ENCODE results near the gene BCS1L. TPM values are rescaled to one million over a fixed set of nuclear protein-coding genes. Genes with fewer than 3 reads are reported as not detected.
"Not testable (repeated sequence)": the region's sequence is repeated elsewhere in the genome, so short reads cannot be mapped to it uniquely, and the experiment has no call there.

Gene BCS1L
- polyA plus RNA-seq, 6 donors from 2014 or later: 16.8 to 30.2 (median 23.0) TPM

- ATAC-seq (ENCODE audit: low read depth in 2 of 2): no peak
- no peaks in the 10 kb centered on the region for H3K27me3 Mint-ChIP-seq
- peak overlapping the region; percentile 95 to 100 (median 99) for H3K4me3 Mint-ChIP-seq
- no peaks in the 10 kb centered on the region for H3K9me3 Mint-ChIP-seq
- no peak for DNase-seq
- peaks cover 3 to 7% of the 10 kb centered on the region in 2 donors for H3K36me3 Mint-ChIP-seq
- peak overlapping the region; percentile 62 to 97 (median 92) for H3K27ac Mint-ChIP-seq
- H3K4me1 Mint-ChIP-seq: peaks cover 19 to 28% (median 21%) of the 10 kb centered on the region in 3 donors
These were observed 11.7 kb downstream of the BCS1L start for GRCh38 chr2:218671097-218671653.

GRCh38 chr2:218671654-218672566 lies 12.4 kb downstream of the BCS1L start, which contains the start of the genes RNF25 and STK36:
RNF25 (minus strand) TSS chr2:218672002; CDS start chr2:218671970, 32 bp downstream.
STK36 (plus strand) TSS chr2:218672086; CDS start chr2:218672830, 744 bp downstream.
- ATAC-seq (ENCODE audit: low read depth in 2 of 2): peak; percentile 98
- peak within 1 kb of the TSS; percentile 95 to 100 (median 99) for H3K4me3 Mint-ChIP-seq
- peaks cover 0 to 7% of the 10 kb centered on the region in 2 donors for H3K36me3 Mint-ChIP-seq
- H3K4me1 Mint-ChIP-seq: peaks cover 19 to 28% (median 21%) of the 10 kb centered on the region in 3 donors
- no peaks in the 10 kb centered on the region for H3K27me3 Mint-ChIP-seq
- peak; percentile 77 for DNase-seq
- H3K27ac Mint-ChIP-seq: peak within 1 kb of the TSS; percentile 88 to 98 (median 97)
- no peaks in the 10 kb centered on the region for H3K9me3 Mint-ChIP-seq

- DNase-seq (no peak), ATAC-seq (ENCODE audit: low read depth in 2 of 2) (no peak)
- peaks cover 0 to 15% of the 10 kb centered on the region in 2 donors for H3K36me3 Mint-ChIP-seq
- H3K4me3 Mint-ChIP-seq: no peak overlapping the region
- H3K9me3 Mint-ChIP-seq: no peaks in the 10 kb centered on the region
- H3K27ac Mint-ChIP-seq: no peak overlapping the region
- H3K27me3 Mint-ChIP-seq: no peaks in the 10 kb centered on the region
- H3K4me1 Mint-ChIP-seq: no peaks in the 10 kb centered on the region
These were observed 19.6 kb downstream of the BCS1L start for GRCh38 chr2:218679119-218679518.

DNA sequence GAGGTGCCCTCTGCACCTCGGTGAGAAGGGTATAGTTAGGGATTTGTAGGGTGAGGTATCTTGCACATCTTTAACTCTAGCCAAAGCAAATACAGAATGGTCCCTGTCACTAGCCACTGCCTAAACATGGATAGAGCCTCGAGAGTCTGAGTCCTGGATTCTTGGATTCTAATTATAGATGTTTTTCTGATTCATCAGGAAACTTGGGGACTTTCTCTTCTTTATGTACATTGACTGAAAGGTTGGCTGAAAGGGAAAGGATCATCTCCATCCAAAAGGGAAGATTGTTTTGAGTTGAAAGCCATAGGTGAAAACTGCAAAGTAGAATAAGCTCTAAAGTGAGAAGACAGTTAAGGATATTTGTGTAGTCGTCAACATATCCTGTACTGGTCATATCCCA lies 20.6 kb downstream of the BCS1L start:
- DNase-seq (no peak), ATAC-seq (ENCODE audit: low read depth in 2 of 2) (no peak)
- Mint-ChIP-seq H3K36me3 (peaks cover 0 to 15% of the 10 kb centered on the region in 2 donors), H3K9me3 (no peaks in the 10 kb centered on the region), H3K27ac (no peak overlapping the region), H3K27me3 (no peaks in the 10 kb centered on the region), H3K4me3 (no peak overlapping the region), H3K4me1 (no peaks in the 10 kb centered on the region)

DNA sequence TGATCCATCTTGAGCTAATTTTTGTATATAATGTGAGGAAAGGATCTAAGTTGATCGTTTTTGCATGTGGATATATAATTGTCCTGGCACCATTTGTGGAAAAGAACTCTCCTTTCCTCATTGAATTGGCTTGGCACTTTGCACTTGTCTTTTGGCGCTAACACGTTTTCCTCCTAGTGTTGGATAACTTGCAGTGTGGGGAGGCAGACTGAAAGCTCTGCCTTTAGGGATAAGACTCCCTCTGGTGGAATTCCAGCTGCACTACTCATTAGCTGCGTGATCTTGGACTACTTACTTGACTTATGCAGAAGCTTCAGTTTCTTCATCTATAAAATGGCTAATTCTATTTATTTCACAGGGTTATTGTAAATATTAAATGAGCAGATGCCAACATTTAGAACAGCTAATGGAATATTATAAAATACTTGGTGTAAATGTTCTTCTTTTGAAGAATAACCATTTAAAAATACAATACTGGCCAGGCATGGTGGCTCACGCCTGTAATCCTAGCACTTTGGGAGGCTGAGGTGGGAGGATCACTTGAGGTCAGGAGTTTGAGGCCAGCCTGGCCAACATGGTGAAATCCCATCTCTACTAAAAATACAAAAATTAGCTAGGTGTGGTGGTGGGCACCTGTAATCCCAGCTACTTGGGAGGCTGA lies 28.0 kb downstream of the BCS1L start:
- ATAC-seq (ENCODE audit: low read depth in 2 of 2) (peak; percentile 51 to 75), DNase-seq (peak; percentile 16)
- H3K4me3 Mint-ChIP-seq, H3K9me3 Mint-ChIP-seq, H3K27me3 Mint-ChIP-seq, H3K4me1 Mint-ChIP-seq, H3K36me3 Mint-ChIP-seq: not testable (repeated sequence)
- H3K27ac Mint-ChIP-seq: peak overlapping the region in 1 of 6 donors; percentile 83

DNA sequence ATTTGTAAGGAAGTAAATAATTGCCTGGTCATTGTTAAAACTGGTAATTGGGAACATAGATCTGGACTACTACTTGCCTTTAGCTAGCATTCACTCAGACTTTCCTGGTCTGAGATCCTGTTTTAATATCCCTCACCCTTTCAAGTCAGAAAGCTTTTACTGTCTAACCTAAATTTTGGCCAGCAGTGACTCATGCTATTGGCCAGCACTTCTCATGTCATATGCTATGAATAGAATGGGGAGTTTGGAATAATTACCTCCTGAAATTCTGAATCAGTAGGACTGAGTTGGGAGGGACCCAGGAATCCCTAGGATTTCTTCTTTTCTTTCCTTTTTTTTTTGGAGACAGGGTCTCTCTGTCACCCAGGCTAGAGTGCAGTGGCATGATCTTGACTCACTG lies 31.8 kb downstream of the BCS1L start:
- Mint-ChIP-seq H3K9me3 (no peaks in the 10 kb centered on the region), H3K27me3 (no peaks in the 10 kb centered on the region), H3K4me3 (no peak overlapping the region), H3K4me1 (peaks cover 0 to 3% (median 0%) of the 10 kb centered on the region in 3 donors), H3K27ac (no peak overlapping the region), H3K36me3 (peaks cover 5 to 14% of the 10 kb centered on the region in 2 donors)
- no peak for DNase-seq
- no peak for ATAC-seq (ENCODE audit: low read depth in 2 of 2)

DNA sequence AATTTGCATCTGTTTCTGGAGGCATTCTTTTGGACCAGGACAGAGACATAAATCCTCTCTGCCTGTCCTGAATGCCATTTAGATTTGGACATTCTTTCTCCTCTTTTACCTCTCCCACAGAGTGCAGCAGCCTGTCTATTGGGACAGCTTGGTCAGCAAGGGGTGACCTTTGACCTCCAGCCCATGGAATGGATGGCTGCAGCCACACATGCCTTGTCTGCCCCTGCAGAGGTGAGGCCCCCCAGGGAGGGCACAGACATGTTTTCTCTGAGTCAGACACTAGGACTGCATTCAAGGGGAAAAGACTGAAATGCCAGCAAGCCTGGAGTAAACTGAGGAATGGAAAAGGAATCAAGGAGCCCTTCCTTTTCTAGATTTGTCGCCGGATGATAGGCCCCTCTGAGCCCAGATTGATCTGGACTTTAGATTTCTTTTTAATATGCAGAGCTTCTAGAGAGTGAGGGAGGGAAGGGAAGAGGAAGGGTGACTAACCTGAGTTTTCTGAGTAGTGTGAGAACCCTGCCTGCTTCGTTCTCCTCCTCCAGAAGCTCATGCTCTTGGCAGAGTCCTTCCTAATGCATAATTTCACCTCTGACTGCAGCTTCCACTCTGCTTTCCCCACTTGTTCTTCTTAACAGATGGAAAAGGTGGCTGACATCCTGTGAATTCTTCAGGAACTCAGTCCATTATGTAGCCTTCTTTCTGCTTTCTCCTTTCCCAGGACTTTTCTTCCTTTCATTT lies 35.1 kb downstream of the BCS1L start:
- Mint-ChIP-seq H3K4me1 (no peaks in the 10 kb centered on the region), H3K27ac (no peak overlapping the region), H3K4me3 (no peak overlapping the region), H3K27me3 (no peaks in the 10 kb centered on the region), H3K36me3 (peaks cover 5 to 18% of the 10 kb centered on the region in 2 donors), H3K9me3 (no peaks in the 10 kb centered on the region)
- ATAC-seq (ENCODE audit: low read depth in 2 of 2): no peak
- DNase-seq: no peak

- Mint-ChIP-seq H3K27me3 (no peaks in the 10 kb centered on the region), H3K9me3 (no peaks in the 10 kb centered on the region), H3K4me1 (no peaks in the 10 kb centered on the region), H3K27ac (no peak overlapping the region), H3K36me3 (peaks cover 9 to 14% of the 10 kb centered on the region in 2 donors), H3K4me3 (no peak overlapping the region)
- DNase-seq: no peak
- no peak for ATAC-seq (ENCODE audit: low read depth in 2 of 2)
These were observed 39.4 kb downstream of the BCS1L start for GRCh38 chr2:218698885-218699284.

DNA sequence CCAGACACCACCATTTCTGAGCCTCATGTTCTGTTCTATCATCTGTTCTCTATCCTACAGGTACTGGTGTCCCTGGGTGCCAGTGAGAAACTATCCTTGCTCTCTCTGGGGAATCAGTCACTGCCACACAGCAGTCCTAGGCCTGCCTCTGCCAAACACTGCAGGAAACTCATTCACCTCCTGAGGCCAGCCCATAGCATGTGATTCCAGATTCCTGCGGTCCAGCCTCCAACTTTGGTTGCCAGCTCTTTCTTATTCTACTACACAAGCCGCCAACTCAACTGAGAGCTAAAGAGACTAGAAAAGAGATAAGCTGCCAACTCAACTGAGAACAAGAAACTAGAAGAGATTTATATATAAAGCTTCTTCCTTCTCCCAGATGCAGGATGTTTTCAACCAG lies 42.3 kb downstream of the BCS1L start:
- ATAC-seq (ENCODE audit: low read depth in 2 of 2): no peak
- Mint-ChIP-seq H3K27ac (peak overlapping the region in 1 of 6 donors; percentile 48), H3K27me3 (peaks cover 0 to 12% (median 5%) of the 10 kb centered on the region in 3 donors), H3K4me3 (no peak overlapping the region), H3K4me1 (no peaks in the 10 kb centered on the region), H3K9me3 (no peaks in the 10 kb centered on the region), H3K36me3 (peaks cover 0 to 9% of the 10 kb centered on the region in 2 donors)
- DNase-seq: no peak

DNA sequence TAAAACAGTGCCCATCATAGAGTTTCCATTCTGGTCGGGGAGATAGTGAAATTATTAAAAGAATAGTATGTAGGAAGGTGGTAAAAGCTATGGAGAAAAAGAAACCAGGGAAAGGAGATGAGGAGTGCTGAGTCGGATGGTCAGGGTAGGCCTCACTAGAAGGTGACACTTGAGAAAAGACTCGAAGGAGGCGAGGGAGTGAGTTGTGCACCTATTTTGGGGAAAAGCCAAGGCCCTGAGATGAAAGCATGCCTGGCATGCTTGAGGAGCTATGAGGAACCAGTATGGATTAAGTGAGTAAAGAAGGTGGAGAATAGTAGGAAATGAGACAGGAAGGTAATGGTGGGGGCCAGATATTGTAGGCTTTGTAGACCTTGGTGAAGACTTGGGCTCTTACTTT lies 43.9 kb downstream of the BCS1L start:
- Mint-ChIP-seq H3K27me3 (peaks cover 0 to 15% (median 5%) of the 10 kb centered on the region in 3 donors), H3K9me3 (peaks cover 0 to 2% (median 0%) of the 10 kb centered on the region in 7 donors), H3K36me3 (peaks cover 0 to 9% of the 10 kb centered on the region in 2 donors), H3K4me3 (no peak overlapping the region), H3K4me1 (no peaks in the 10 kb centered on the region), H3K27ac (no peak overlapping the region)
- DNase-seq (no peak), ATAC-seq (ENCODE audit: low read depth in 2 of 2) (no peak)

- no peak overlapping the region for H3K4me3 Mint-ChIP-seq
These were observed 48.6 kb downstream of the BCS1L start for GRCh38 chr2:218708086-218708485.

DNA sequence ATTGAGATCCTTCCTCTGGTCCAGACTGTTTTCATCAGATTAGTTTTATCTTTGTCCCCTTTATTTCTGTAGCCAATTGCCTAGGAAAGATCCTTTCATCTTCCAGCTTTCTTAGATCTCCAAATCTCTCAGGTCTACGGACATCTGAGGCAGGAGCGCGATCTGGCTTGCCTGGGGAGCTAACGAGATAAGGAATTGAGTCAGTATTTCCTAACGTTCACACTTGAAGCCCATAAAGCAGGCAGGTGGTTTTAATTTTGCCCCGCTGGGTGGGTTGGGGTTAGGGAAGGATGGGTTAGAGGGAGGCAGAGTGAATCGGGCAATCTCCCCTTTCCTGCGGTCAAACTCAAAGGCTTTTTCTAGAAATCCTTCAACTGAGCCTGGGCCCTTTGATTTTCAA lies 50.4 kb downstream of the BCS1L start:
- peaks cover 0 to 15% (median 5%) of the 10 kb centered on the region in 3 donors for H3K27me3 Mint-ChIP-seq
- peaks cover 0 to 2% (median 0%) of the 10 kb centered on the region in 7 donors for H3K9me3 Mint-ChIP-seq
- H3K27ac Mint-ChIP-seq: peak overlapping the region in 1 of 6 donors; percentile 94
- ATAC-seq (ENCODE audit: low read depth in 2 of 2) (no peak), DNase-seq (no peak)
- no peaks in the 10 kb centered on the region for H3K36me3 Mint-ChIP-seq
- H3K4me1 Mint-ChIP-seq: peaks cover 19 to 27% (median 23%) of the 10 kb centered on the region in 3 donors
- H3K4me3 Mint-ChIP-seq: peak overlapping the region in 5 of 8 donors; percentile 24 to 97 (median 93)

More at GRCh38 chr2:218708086-218708485, 48.6 kb downstream of the BCS1L start:
- Mint-ChIP-seq H3K36me3 (no peaks in the 10 kb centered on the region), H3K4me1 (peaks cover 12 to 19% (median 14%) of the 10 kb centered on the region in 3 donors), H3K27me3 (peaks cover 0 to 15% (median 5%) of the 10 kb centered on the region in 3 donors), H3K9me3 (peaks cover 0 to 2% (median 0%) of the 10 kb centered on the region in 7 donors), H3K27ac (no peak overlapping the region)
- ATAC-seq (ENCODE audit: low read depth in 2 of 2) (no peak), DNase-seq (no peak)

DNA sequence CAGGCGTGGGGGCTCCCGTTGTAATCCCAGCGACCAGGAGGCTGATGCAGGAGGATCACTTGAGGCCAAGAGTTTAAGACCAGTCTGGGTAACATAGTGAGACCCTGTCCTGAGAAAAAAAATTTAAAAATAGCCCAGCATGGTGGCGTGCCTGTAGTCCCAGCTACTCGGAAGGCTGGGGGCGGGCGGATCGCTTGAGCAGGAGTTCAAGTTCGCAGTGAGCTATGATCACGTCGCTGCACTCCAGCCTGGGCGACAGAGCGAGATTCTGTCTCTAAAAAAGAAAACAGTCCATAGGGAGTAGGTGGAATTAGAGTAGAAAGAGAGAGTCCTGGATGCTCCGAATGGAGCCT lies 50.8 kb downstream of the BCS1L start:
- H3K27me3 Mint-ChIP-seq: peaks cover 0 to 15% (median 5%) of the 10 kb centered on the region in 3 donors
- peak overlapping the region in 4 of 6 donors; percentile 38 to 94 (median 74) for H3K27ac Mint-ChIP-seq
- H3K4me3 Mint-ChIP-seq: peak overlapping the region; percentile 93 to 97 (median 94)
- peaks cover 0 to 2% (median 0%) of the 10 kb centered on the region in 7 donors for H3K9me3 Mint-ChIP-seq
- H3K36me3 Mint-ChIP-seq: no peaks in the 10 kb centered on the region
- DNase-seq (no peak), ATAC-seq (ENCODE audit: low read depth in 2 of 2) (no peak)
- H3K4me1 Mint-ChIP-seq: peaks cover 19 to 27% (median 23%) of the 10 kb centered on the region in 3 donors

Measured in naive B cell (primary cell).